Heart left ventricle (tissue), 13 donors: ENCODE data around the gene SSB.

Source experiments
- POLR2A ChIP-seq, 2 donors: fragments of 450-650 bp; IDR thresholded peaks; one replicate each; pipeline ENCODE4 v1.6.1; 2017; ENCODE audit warnings: antibody characterized with exemption in 2 of 2, mild to moderate bottlenecking in 2 of 2, moderate library complexity in 2 of 2
- TF ChIP-seq, protein P1 (sequence below), 12 donors: fragments of 200-600 bp; sonication (generic) in 4 of 12; IDR thresholded peaks; one replicate each; pipeline versions ENCODE4 v1.5.0 to v1.8.0; 2018 to 2022; ENCODE audit warnings: antibody characterized with exemption in 12 of 12, mild to moderate bottlenecking in 5 of 12
- donor health status: ischemic (EF 13 %, LVEDD 7.1; RV severe dilation, severe dysfunction).
- donor health status: DM: no; HTN: yes; CAD: no.
- donor health status: DM: no; HTN: no; CAD: no.
- donor health status: ischemic (EF 25% LVEDD 6.9; RV normal size, moderate dysfunction).
- donor health status: ischemic (EF 25% LVEDD 5.7; RV mildly dilated, moderate dysfunction).
- donor health status: ischemic (EF 35%, LVEDD 5.7; RV mildly dilated, moderate dysfunction).
- donor health status: nonischemic (EF 11% LVEDD 7.7; RV severe dilation, severe dysfunction).
- donor health status: DM: yes; HTN: yes; CAD: no.
- donor health status: PGD.
- donor health status: ischemic (EF 29% LVEDD 5.4; RV normal size, mild dysfunction).
- donor health status: nonischemic (EF 23%, LVEDD 6.1; RV moderate dilation, normal function).

GRCh38 chr2:169840747-169841142, 42.1 kb downstream of the SSB start:
- TF ChIP-seq, protein P1, sequence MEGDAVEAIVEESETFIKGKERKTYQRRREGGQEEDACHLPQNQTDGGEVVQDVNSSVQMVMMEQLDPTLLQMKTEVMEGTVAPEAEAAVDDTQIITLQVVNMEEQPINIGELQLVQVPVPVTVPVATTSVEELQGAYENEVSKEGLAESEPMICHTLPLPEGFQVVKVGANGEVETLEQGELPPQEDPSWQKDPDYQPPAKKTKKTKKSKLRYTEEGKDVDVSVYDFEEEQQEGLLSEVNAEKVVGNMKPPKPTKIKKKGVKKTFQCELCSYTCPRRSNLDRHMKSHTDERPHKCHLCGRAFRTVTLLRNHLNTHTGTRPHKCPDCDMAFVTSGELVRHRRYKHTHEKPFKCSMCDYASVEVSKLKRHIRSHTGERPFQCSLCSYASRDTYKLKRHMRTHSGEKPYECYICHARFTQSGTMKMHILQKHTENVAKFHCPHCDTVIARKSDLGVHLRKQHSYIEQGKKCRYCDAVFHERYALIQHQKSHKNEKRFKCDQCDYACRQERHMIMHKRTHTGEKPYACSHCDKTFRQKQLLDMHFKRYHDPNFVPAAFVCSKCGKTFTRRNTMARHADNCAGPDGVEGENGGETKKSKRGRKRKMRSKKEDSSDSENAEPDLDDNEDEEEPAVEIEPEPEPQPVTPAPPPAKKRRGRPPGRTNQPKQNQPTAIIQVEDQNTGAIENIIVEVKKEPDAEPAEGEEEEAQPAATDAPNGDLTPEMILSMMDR (IDR thresholded peaks at IDR 0.05): no peak
- no peak for TF ChIP-seq POLR2A (IDR thresholded peaks at IDR 0.05)
